IgD-negative memory B cell (primary cell): Measurements from ENCODE around the gene MIPEP. TPM values are rescaled to one million over a fixed set of nuclear protein-coding genes. Genes with fewer than 3 reads are reported as not detected.
"Not testable (repeated sequence)": the region's sequence is repeated elsewhere in the genome, so short reads cannot be mapped to it uniquely, and the experiment has no call there.

Experiments used
- H3K27ac Mint-ChIP-seq, 3 donors: one replicate each; pipeline ENCODE4 v1.8.0; 2020 to 2022; ENCODE audit warnings: mild to moderate bottlenecking in 3 of 3, mixed read lengths in 3 of 3, moderate library complexity in 1 of 3
- H3K27me3 Mint-ChIP-seq: one replicate; pipeline ENCODE4 v1.8.0; 2021; ENCODE audit warnings: mixed read lengths
- H3K36me3 Mint-ChIP-seq: one replicate; pipeline ENCODE4 v1.8.0; 2020; ENCODE audit warnings: mild to moderate bottlenecking, mixed read lengths
- H3K4me1 Mint-ChIP-seq, 3 donors: one replicate each; pipeline ENCODE4 v1.8.0; 2020 to 2022; ENCODE audit warnings: mixed read lengths in 3 of 3, mild to moderate bottlenecking in 1 of 3
- H3K4me3 Mint-ChIP-seq, 4 donors: one replicate each; pipeline ENCODE4 v1.8.0; 2020 to 2022; ENCODE audit warnings: mild to moderate bottlenecking in 4 of 4, mixed read lengths in 4 of 4, moderate library complexity in 3 of 4
- H3K9me3 Mint-ChIP-seq, 3 donors: one replicate each; pipeline ENCODE4 v1.8.0; 2020 to 2021; ENCODE audit warnings: mixed read lengths in 3 of 3, mild to moderate bottlenecking in 1 of 3
- polyA plus RNA-seq: library from polyadenylated mRNA; unstranded; fragments of 300-500 nt; fragmentation: Illumina TruSeq; gene quantifications from one replicate; pipeline ENCODE4 v1.2.3, GENCODE V29; 2021

MIPEP gene
- polyA plus RNA-seq, 1 donor from 2014 or later, result 11.7 TPM

- Mint-ChIP-seq H3K27me3 (peaks cover 12% of the 10 kb centered on the region), H3K36me3 (peaks cover 3% of the 10 kb centered on the region), H3K4me1 (peaks cover 2 to 12% (median 9%) of the 10 kb centered on the region in 3 donors), H3K9me3 (no peaks in the 10 kb centered on the region), H3K27ac (no peak overlapping the region), H3K4me3 (no peak overlapping the region)
These were observed 117.6 kb downstream of the MIPEP start for GRCh38 chr13:23771552-23771951.

- Mint-ChIP-seq H3K27ac (no peak overlapping the region), H3K27me3 (peaks cover 6% of the 10 kb centered on the region), H3K9me3 (no peaks in the 10 kb centered on the region)
These were observed 118.2 kb downstream of the MIPEP start for GRCh38 chr13:23770973-23771372.

GRCh38 chr13:23770428-23770827 is 118.8 kb downstream of the MIPEP start:
- Mint-ChIP-seq H3K27me3 (peaks cover 5% of the 10 kb centered on the region), H3K4me1 (peaks cover 0 to 5% (median 2%) of the 10 kb centered on the region in 3 donors), H3K27ac (no peak overlapping the region), H3K36me3 (peaks cover 3% of the 10 kb centered on the region), H3K4me3 (no peak overlapping the region), H3K9me3 (no peaks in the 10 kb centered on the region)

More at GRCh38 chr13:23770973-23771372, 118.2 kb downstream of the MIPEP start:
- Mint-ChIP-seq H3K4me3 (no peak overlapping the region), H3K36me3 (peaks cover 3% of the 10 kb centered on the region), H3K4me1 (peaks cover 0 to 6% (median 3%) of the 10 kb centered on the region in 3 donors)

- H3K27me3 Mint-ChIP-seq, result peaks cover 3% of the 10 kb centered on the region
- H3K9me3 Mint-ChIP-seq, result no peaks in the 10 kb centered on the region
- no peak overlapping the region for H3K4me3 Mint-ChIP-seq
- H3K27ac Mint-ChIP-seq, result no peak overlapping the region
- peaks cover 3% of the 10 kb centered on the region for H3K36me3 Mint-ChIP-seq
- peaks cover 0 to 5% (median 2%) of the 10 kb centered on the region in 3 donors for H3K4me1 Mint-ChIP-seq
These were observed 119.8 kb downstream of the MIPEP start for GRCh38 chr13:23769401-23769800.

GRCh38 chr13:23767838-23768237 is 121.4 kb downstream of the MIPEP start:
- Mint-ChIP-seq H3K4me3 (no peak overlapping the region), H3K27ac (no peak overlapping the region), H3K9me3 (no peaks in the 10 kb centered on the region), H3K36me3 (peaks cover 3% of the 10 kb centered on the region), H3K4me1 (peaks cover 0 to 5% (median 2%) of the 10 kb centered on the region in 3 donors), H3K27me3 (no peaks in the 10 kb centered on the region)

- Mint-ChIP-seq H3K4me3 (no peak overlapping the region), H3K27me3 (no peaks in the 10 kb centered on the region), H3K9me3 (no peaks in the 10 kb centered on the region), H3K27ac (no peak overlapping the region), H3K4me1 (peaks cover 0 to 5% (median 2%) of the 10 kb centered on the region in 3 donors), H3K36me3 (peaks cover 3% of the 10 kb centered on the region)
These were observed 122.3 kb downstream of the MIPEP start for GRCh38 chr13:23766939-23767338.

- H3K4me1 Mint-ChIP-seq, result peaks cover 0 to 5% (median 2%) of the 10 kb centered on the region in 3 donors
- no peaks in the 10 kb centered on the region for H3K9me3 Mint-ChIP-seq
- peaks cover 3% of the 10 kb centered on the region for H3K36me3 Mint-ChIP-seq
- H3K27ac Mint-ChIP-seq, result no peak overlapping the region
- no peaks in the 10 kb centered on the region for H3K27me3 Mint-ChIP-seq
- no peak overlapping the region for H3K4me3 Mint-ChIP-seq
These were observed 122.9 kb downstream of the MIPEP start for GRCh38 chr13:23766283-23766682.

- Mint-ChIP-seq H3K4me1 (peaks cover 0 to 5% (median 2%) of the 10 kb centered on the region in 3 donors), H3K36me3 (peaks cover 3% of the 10 kb centered on the region), H3K27ac (no peak overlapping the region), H3K9me3 (no peaks in the 10 kb centered on the region), H3K4me3 (no peak overlapping the region), H3K27me3 (no peaks in the 10 kb centered on the region)
These were observed 123.7 kb downstream of the MIPEP start for GRCh38 chr13:23765531-23765930.

GRCh38 chr13:23763318-23763717 is 125.9 kb downstream of the MIPEP start:
- Mint-ChIP-seq H3K9me3 (no peaks in the 10 kb centered on the region), H3K4me3 (no peak overlapping the region), H3K36me3 (peaks cover 3% of the 10 kb centered on the region), H3K27me3 (no peaks in the 10 kb centered on the region), H3K27ac (no peak overlapping the region), H3K4me1 (peaks cover 0 to 2% (median 0%) of the 10 kb centered on the region in 3 donors)

- H3K27me3 Mint-ChIP-seq, H3K27ac Mint-ChIP-seq, H3K4me3 Mint-ChIP-seq, H3K36me3 Mint-ChIP-seq, H3K4me1 Mint-ChIP-seq, H3K9me3 Mint-ChIP-seq: not testable (repeated sequence)
These were observed 127.4 kb downstream of the MIPEP start for GRCh38 chr13:23761760-23762159.

GRCh38 chr13:23760000-23760399 is 129.2 kb downstream of the MIPEP start:
- no peak overlapping the region for H3K27ac Mint-ChIP-seq
- H3K4me1 Mint-ChIP-seq, result no peaks in the 10 kb centered on the region
- H3K27me3 Mint-ChIP-seq, result no peaks in the 10 kb centered on the region
- H3K36me3 Mint-ChIP-seq, result peaks cover 2% of the 10 kb centered on the region
- no peaks in the 10 kb centered on the region for H3K9me3 Mint-ChIP-seq
- H3K4me3 Mint-ChIP-seq, result no peak overlapping the region

- H3K27me3 Mint-ChIP-seq, result no peaks in the 10 kb centered on the region
- no peaks in the 10 kb centered on the region for H3K4me1 Mint-ChIP-seq
- no peaks in the 10 kb centered on the region for H3K9me3 Mint-ChIP-seq
- no peak overlapping the region for H3K27ac Mint-ChIP-seq
- H3K4me3 Mint-ChIP-seq, result peak overlapping the region in 1 of 4 donors; percentile 61
- H3K36me3 Mint-ChIP-seq, result peaks cover 2% of the 10 kb centered on the region
These were observed 130.2 kb downstream of the MIPEP start for GRCh38 chr13:23758798-23759527.

GRCh38 chr13:23754997-23755396 is 134.2 kb downstream of the MIPEP start:
- Mint-ChIP-seq H3K4me3 (no peak overlapping the region), H3K27me3 (no peaks in the 10 kb centered on the region), H3K9me3 (no peaks in the 10 kb centered on the region), H3K36me3 (peaks cover 15% of the 10 kb centered on the region), H3K4me1 (peaks cover 0 to 2% (median 0%) of the 10 kb centered on the region in 3 donors), H3K27ac (no peak overlapping the region)

- Mint-ChIP-seq H3K36me3 (peaks cover 18% of the 10 kb centered on the region), H3K4me1 (peaks cover 0 to 2% (median 0%) of the 10 kb centered on the region in 3 donors), H3K27me3 (no peaks in the 10 kb centered on the region), H3K4me3 (no peak overlapping the region), H3K27ac (no peak overlapping the region), H3K9me3 (no peaks in the 10 kb centered on the region)
These were observed 134.7 kb downstream of the MIPEP start for GRCh38 chr13:23754506-23754905.

- H3K9me3 Mint-ChIP-seq, result no peaks in the 10 kb centered on the region
- no peak overlapping the region for H3K4me3 Mint-ChIP-seq
- peaks cover 19% of the 10 kb centered on the region for H3K36me3 Mint-ChIP-seq
- H3K27me3 Mint-ChIP-seq, result no peaks in the 10 kb centered on the region
- no peak overlapping the region for H3K27ac Mint-ChIP-seq
- H3K4me1 Mint-ChIP-seq, result peaks cover 0 to 2% (median 1%) of the 10 kb centered on the region in 3 donors
These were observed 135.7 kb downstream of the MIPEP start for GRCh38 chr13:23753458-23753857.
